CD14-positive monocyte (primary cell): ENCODE results near the gene DMPK. TPM values are rescaled to one million over a fixed set of nuclear protein-coding genes. Genes with fewer than 3 reads are reported as not detected.

Experiments used
- DNase-seq, 3 donors: peaks; one replicate each; pipeline ENCODE4 v3.0.0-alpha.2; 2011 to 2022
- H2AFZ ChIP-seq: 2 replicates; pipeline ENCODE4 v1.6.0; 2012; ENCODE audit warnings: mild to moderate bottlenecking, low read depth, low read length, inconsistent platforms; ENCODE audit not compliant: insufficient read depth, poor library complexity, severe bottlenecking
- H3K27ac ChIP-seq, 2 donors: 1 replicate in 1 of 2; 2 replicates in 1 of 2; pipeline ENCODE4 v1.5.1; 2012 to 2013; ENCODE audit warnings: low read length in 2 of 2, control low read depth in 1 of 2, inconsistent platforms in 1 of 2, low read depth in 1 of 2, mild to moderate bottlenecking in 1 of 2
- H3K27me3 ChIP-seq, 2 donors: one replicate each; pipeline versions ENCODE4 v1.6.0 to v1.6.1; 2011 to 2013; ENCODE audit warnings: low read length in 2 of 2; ENCODE audit not compliant: control insufficient read depth in 2 of 2, insufficient read depth in 2 of 2
- H3K36me3 ChIP-seq, 2 donors: replicated peaks in 1 of 2; 1 replicate in 1 of 2; 2 replicates in 1 of 2; pipeline versions ENCODE4 v1.5.1 to v1.6.1; 2012 to 2013; ENCODE audit warnings: low read length in 2 of 2, control low read depth in 1 of 2, inconsistent platforms in 1 of 2, mild to moderate bottlenecking in 1 of 2; ENCODE audit not compliant: insufficient read depth in 2 of 2, control insufficient read depth in 1 of 2
- H3K4me1 ChIP-seq, 2 donors: 1 replicate in 1 of 2; 2 replicates in 1 of 2; pipeline versions ENCODE4 v1.5.1 to v1.6.1; 2012 to 2013; ENCODE audit warnings: low read length in 2 of 2, control low read depth in 1 of 2, inconsistent platforms in 1 of 2, mild to moderate bottlenecking in 1 of 2, moderate library complexity in 1 of 2; ENCODE audit not compliant: insufficient read depth in 2 of 2, control insufficient read depth in 1 of 2
- H3K4me2 ChIP-seq: replicated peaks from 2 replicates; pipeline ENCODE3; 2012; ENCODE audit warnings: low read length, moderate library complexity, mild to moderate bottlenecking; ENCODE audit not compliant: poor library complexity, severe bottlenecking; ENCODE audit errors: extremely low read depth
- H3K4me3 ChIP-seq, 3 experiments: fragments of 200-600 bp in 1 of 3; sonication (generic) in 1 of 3; replicated peaks in 1 of 3; 1 replicate in 2 of 3; 2 replicates in 1 of 3; pipeline ENCODE4 v1.5.1; 2011 to 2013; ENCODE audit warnings: low read length in 3 of 3, mild to moderate bottlenecking in 3 of 3, control low read depth in 2 of 3, low read depth in 2 of 3, inconsistent platforms in 1 of 3, moderate library complexity in 1 of 3
- H3K79me2 ChIP-seq: 2 replicates; pipeline ENCODE4 v1.6.0; 2012; ENCODE audit warnings: mild to moderate bottlenecking, control low read depth, inconsistent platforms, low read length, moderate library complexity; ENCODE audit not compliant: insufficient read depth
- H3K9ac ChIP-seq: 2 replicates; pipeline ENCODE4 v1.6.0; 2017; ENCODE audit warnings: low read length, mild to moderate bottlenecking; ENCODE audit not compliant: insufficient read depth, poor library complexity, severe bottlenecking
- H3K9me3 ChIP-seq, 2 donors: replicated peaks in 1 of 2; 1 replicate in 1 of 2; 2 replicates in 1 of 2; pipeline versions ENCODE4 v1.5.1 to v1.6.1; 2012 to 2013; ENCODE audit warnings: low read length in 2 of 2, control low read depth in 1 of 2; ENCODE audit not compliant: control insufficient read depth in 1 of 2, insufficient read depth in 1 of 2
- H4K20me1 ChIP-seq: 2 replicates; pipeline ENCODE4 v1.6.0; 2012; ENCODE audit warnings: mild to moderate bottlenecking, low read length, control low read depth, moderate library complexity; ENCODE audit not compliant: insufficient read depth
- H3K27ac Mint-ChIP-seq, 7 donors: one replicate each; pipeline ENCODE4 v1.8.0; 2020; ENCODE audit warnings: mild to moderate bottlenecking in 7 of 7, mixed read lengths in 7 of 7, moderate library complexity in 6 of 7, inconsistent platforms in 2 of 7
- H3K27me3 Mint-ChIP-seq, 3 donors: one replicate each; pipeline ENCODE4 v1.8.0; 2021 to 2022; ENCODE audit warnings: low read depth in 3 of 3, mild to moderate bottlenecking in 3 of 3, mixed read lengths in 3 of 3, moderate library complexity in 3 of 3, inconsistent platforms in 1 of 3
- H3K36me3 Mint-ChIP-seq, 2 donors: one replicate each; pipeline ENCODE4 v1.8.0; 2020; ENCODE audit warnings: mixed read lengths in 2 of 2, inconsistent platforms in 1 of 2, mild to moderate bottlenecking in 1 of 2
- H3K4me1 Mint-ChIP-seq: one replicate; pipeline ENCODE4 v1.8.0; 2020; ENCODE audit warnings: mild to moderate bottlenecking, mixed read lengths
- H3K4me3 Mint-ChIP-seq, 2 donors: one replicate each; pipeline ENCODE4 v1.8.0; 2020; ENCODE audit warnings: mild to moderate bottlenecking in 2 of 2, mixed read lengths in 2 of 2, moderate library complexity in 1 of 2
- H3K9me3 Mint-ChIP-seq, 7 donors: one replicate each; pipeline ENCODE4 v1.8.0; 2020 to 2022; ENCODE audit warnings: mixed read lengths in 7 of 7, mild to moderate bottlenecking in 6 of 7, moderate library complexity in 6 of 7, inconsistent platforms in 2 of 7
- WGBS: methylation state at CpG from one replicate; pipeline ENCODE4 v1.1.5; 2013; ENCODE audit warnings: missing lambda C conversion rate; ENCODE audit not compliant: insufficient coverage; 5-methylcytosine and 5-hydroxymethylcytosine counted together
- intact Hi-C, 2 donors: fragments of 100-400 bp; cut with micrococcal nuclease; formaldehyde crosslinking; loops; one replicate each; pipeline versions ENCODE4 v1.15.0 to v1.15.1; 2023
- polyA plus RNA-seq, 3 donors: library from polyadenylated mRNA; depleted of rRNA in 1 of 3; unstranded in 2 of 3; stranded (reverse) in 1 of 3; fragments of 300-500 nt in 2 of 3; fragments of >200 nt in 1 of 3; fragmentation: Illumina TruSeq in 2 of 3; gene quantifications; 1 replicate in 2 of 3; 2 replicates in 1 of 3; pipeline ENCODE4 v1.2.3, GENCODE V29; 2012 to 2021
- TF ChIP-seq, protein P1 (sequence below): fragments of 200-600 bp; IDR thresholded peaks from one replicate; pipeline ENCODE4 v1.8.0; 2022; ENCODE audit warnings: antibody characterized with exemption, mild to moderate bottlenecking

DMPK gene
- polyA plus RNA-seq, 3 donors: 0.17 to 3.8 TPM; not detected in 1

DNA sequence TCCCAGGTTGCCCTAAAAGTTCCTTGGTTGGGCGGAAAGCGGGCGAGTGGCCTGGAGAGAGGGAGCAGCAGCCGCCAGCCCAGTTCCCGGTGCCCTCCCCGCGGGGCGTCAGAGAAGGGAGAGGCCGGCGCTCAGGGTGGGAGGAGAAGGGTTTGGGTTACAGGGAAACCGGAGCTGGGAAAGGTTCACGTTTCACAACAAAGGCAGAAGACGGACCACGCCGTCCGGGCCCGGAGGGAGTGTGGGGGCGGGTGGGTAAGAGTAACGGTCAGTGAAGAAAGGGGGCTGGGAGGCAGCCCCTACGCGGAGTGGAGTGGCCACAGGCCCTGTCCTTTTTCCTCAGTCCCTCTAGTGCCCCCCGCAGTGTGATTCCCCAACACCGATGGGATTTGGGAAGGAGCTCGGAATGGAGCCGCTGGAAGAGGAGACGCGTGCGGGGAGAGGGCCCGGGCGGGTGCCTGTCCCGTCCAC lies 14.8 kb downstream of the DMPK start:
- no peak overlapping the region for H3K27ac ChIP-seq
- peaks cover 0 to 20% (median 12%) of the 10 kb centered on the region in 7 donors for H3K9me3 Mint-ChIP-seq
- H2AFZ ChIP-seq: no peak overlapping the region
- peaks cover 35% of the 10 kb centered on the region for H4K20me1 ChIP-seq
- no peaks in the 10 kb centered on the region for H3K79me2 ChIP-seq
- H3K4me1 Mint-ChIP-seq: peaks cover 22% of the 10 kb centered on the region
- H3K27ac Mint-ChIP-seq: no peak overlapping the region
- peaks cover 6 to 9% of the 10 kb centered on the region in 2 donors for H3K9me3 ChIP-seq
- H3K4me3 ChIP-seq: no peak overlapping the region
- H3K4me3 Mint-ChIP-seq: peak overlapping the region in 1 of 2 donors; percentile 71
- H3K9ac ChIP-seq: no peak overlapping the region
- peaks cover 41 to 90% of the 10 kb centered on the region in 2 donors for H3K27me3 ChIP-seq
- H3K36me3 ChIP-seq: no peaks in the 10 kb centered on the region
- peaks cover 65 to 98% (median 77%) of the 10 kb centered on the region in 3 donors for H3K27me3 Mint-ChIP-seq
- WGBS: 59% methylated on average over 26 of the region's 31 CpGs
- H3K4me2 ChIP-seq: peak overlapping the region; percentile 87
- H3K36me3 Mint-ChIP-seq: peaks cover 4 to 6% of the 10 kb centered on the region in 2 donors
- H3K4me1 ChIP-seq: peaks cover 27 to 35% of the 10 kb centered on the region in 2 donors
- intact Hi-C loops: no loop called here
- TF ChIP-seq, protein P1, sequence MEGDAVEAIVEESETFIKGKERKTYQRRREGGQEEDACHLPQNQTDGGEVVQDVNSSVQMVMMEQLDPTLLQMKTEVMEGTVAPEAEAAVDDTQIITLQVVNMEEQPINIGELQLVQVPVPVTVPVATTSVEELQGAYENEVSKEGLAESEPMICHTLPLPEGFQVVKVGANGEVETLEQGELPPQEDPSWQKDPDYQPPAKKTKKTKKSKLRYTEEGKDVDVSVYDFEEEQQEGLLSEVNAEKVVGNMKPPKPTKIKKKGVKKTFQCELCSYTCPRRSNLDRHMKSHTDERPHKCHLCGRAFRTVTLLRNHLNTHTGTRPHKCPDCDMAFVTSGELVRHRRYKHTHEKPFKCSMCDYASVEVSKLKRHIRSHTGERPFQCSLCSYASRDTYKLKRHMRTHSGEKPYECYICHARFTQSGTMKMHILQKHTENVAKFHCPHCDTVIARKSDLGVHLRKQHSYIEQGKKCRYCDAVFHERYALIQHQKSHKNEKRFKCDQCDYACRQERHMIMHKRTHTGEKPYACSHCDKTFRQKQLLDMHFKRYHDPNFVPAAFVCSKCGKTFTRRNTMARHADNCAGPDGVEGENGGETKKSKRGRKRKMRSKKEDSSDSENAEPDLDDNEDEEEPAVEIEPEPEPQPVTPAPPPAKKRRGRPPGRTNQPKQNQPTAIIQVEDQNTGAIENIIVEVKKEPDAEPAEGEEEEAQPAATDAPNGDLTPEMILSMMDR: no peak
- no peak for DNase-seq

GRCh38 chr19:45766869-45767346 lies 15.4 kb downstream of the DMPK start:
- Mint-ChIP-seq H3K4me3 (peak overlapping the region in 1 of 2 donors; percentile 71), H3K27me3 (peaks cover 64 to 97% (median 77%) of the 10 kb centered on the region in 3 donors), H3K36me3 (peaks cover 4 to 6% of the 10 kb centered on the region in 2 donors), H3K27ac (no peak overlapping the region), H3K4me1 (peaks cover 22% of the 10 kb centered on the region), H3K9me3 (peaks cover 0 to 20% (median 11%) of the 10 kb centered on the region in 7 donors)
- Histone ChIP-seq H4K20me1 (peaks cover 29% of the 10 kb centered on the region), H3K27me3 (peaks cover 36 to 84% of the 10 kb centered on the region in 2 donors), H3K4me3 (no peak overlapping the region), H3K9me3 (peaks cover 6 to 7% of the 10 kb centered on the region in 2 donors), H2AFZ (no peak overlapping the region), H3K36me3 (no peaks in the 10 kb centered on the region), H3K4me2 (no peak overlapping the region), H3K79me2 (no peaks in the 10 kb centered on the region), H3K4me1 (peaks cover 27 to 35% of the 10 kb centered on the region in 2 donors), H3K9ac (no peak overlapping the region), H3K27ac (no peak overlapping the region)
- TF ChIP-seq, protein P1: no peak
- intact Hi-C loops: no loop called here
- 88% methylated on average over 23 of the region's 24 CpGs for WGBS
- no peak for DNase-seq
